Chondrocyte (in vitro differentiated cells): ENCODE measurements around the gene COMMD10. TPM values are rescaled to one million over a fixed set of nuclear protein-coding genes. Genes with fewer than 3 reads are reported as not detected.

Experiments used
- DNase-seq: peaks from one replicate; pipeline ENCODE4 v3.0.0; 2021; ENCODE audit warnings: mixed read lengths, low spot score
- H3K27ac Mint-ChIP-seq: one replicate; pipeline ENCODE4 v1.8.0; 2021; ENCODE audit warnings: mild to moderate bottlenecking, moderate library complexity, mixed read lengths; ENCODE audit not compliant: unreplicated experiment
- H3K27me3 Mint-ChIP-seq: 2 replicates; pipeline ENCODE4 v1.8.0; 2021; ENCODE audit warnings: low read depth, mixed read lengths
- H3K36me3 Mint-ChIP-seq: 2 replicates; pipeline ENCODE4 v1.8.0; 2021; ENCODE audit warnings: low read depth, mixed read lengths
- H3K4me1 Mint-ChIP-seq: 2 replicates; pipeline ENCODE4 v1.8.0; 2021; ENCODE audit warnings: low read depth, mild to moderate bottlenecking, mixed read lengths
- H3K4me3 Mint-ChIP-seq: one replicate; pipeline ENCODE4 v1.8.0; 2021; ENCODE audit warnings: mild to moderate bottlenecking, moderate library complexity, mixed read lengths; ENCODE audit not compliant: unreplicated experiment
- H3K9me3 Mint-ChIP-seq: 2 replicates; pipeline ENCODE4 v1.8.0; 2021; ENCODE audit warnings: low read depth, mixed read lengths
- CTCF ChIP-seq: fragments of 200-600 bp; sonication (generic); IDR thresholded peaks from 2 replicates; pipeline ENCODE4 v1.5.0; 2021; ENCODE audit warnings: antibody characterized with exemption, mild to moderate bottlenecking, moderate library complexity
- total RNA-seq: library from RNA; stranded (reverse); gene quantifications from 3 replicates; pipeline ENCODE4 v1.2.1, GENCODE V29; 2021

The COMMD10 gene
- total RNA-seq, 1 donor from 2014 or later, result 18.6 TPM

- Mint-ChIP-seq H3K9me3 (no peaks in the 10 kb centered on the region), H3K27me3 (peaks cover 28% of the 10 kb centered on the region), H3K27ac (no peak overlapping the region), H3K36me3 (no peaks in the 10 kb centered on the region), H3K4me1 (no peaks in the 10 kb centered on the region), H3K4me3 (no peak overlapping the region)
- peak; percentile 35 for TF ChIP-seq CTCF
- DNase-seq, result no peak
These were observed 22.5 kb upstream of the COMMD10 start for GRCh38 chr5:116062352-116062751.

- Mint-ChIP-seq H3K36me3 (no peaks in the 10 kb centered on the region), H3K27ac (no peak overlapping the region), H3K9me3 (no peaks in the 10 kb centered on the region), H3K27me3 (peaks cover 13% of the 10 kb centered on the region), H3K4me3 (no peak overlapping the region), H3K4me1 (no peaks in the 10 kb centered on the region)
- no peak for DNase-seq
- no peak for TF ChIP-seq CTCF
These were observed 20.9 kb upstream of the COMMD10 start for GRCh38 chr5:116063950-116064349.

- peak; percentile 98 for TF ChIP-seq CTCF
- H3K9me3 Mint-ChIP-seq, result no peaks in the 10 kb centered on the region
- no peaks in the 10 kb centered on the region for H3K36me3 Mint-ChIP-seq
- no peak overlapping the region for H3K27ac Mint-ChIP-seq
- H3K4me1 Mint-ChIP-seq, result no peaks in the 10 kb centered on the region
- no peak for DNase-seq
- peaks cover 11% of the 10 kb centered on the region for H3K27me3 Mint-ChIP-seq
- no peak overlapping the region for H3K4me3 Mint-ChIP-seq
These were observed 16.7 kb upstream of the COMMD10 start for GRCh38 chr5:116068028-116068632.

GRCh38 chr5:116071211-116071610, 13.6 kb upstream of the COMMD10 start:
- Mint-ChIP-seq H3K27ac (no peak overlapping the region), H3K4me3 (no peak overlapping the region), H3K4me1 (no peaks in the 10 kb centered on the region), H3K36me3 (no peaks in the 10 kb centered on the region), H3K9me3 (no peaks in the 10 kb centered on the region), H3K27me3 (peaks cover 7% of the 10 kb centered on the region)
- no peak for DNase-seq
- TF ChIP-seq CTCF, result no peak

GRCh38 chr5:116075191-116075831, 9.5 kb upstream of the COMMD10 start:
- Mint-ChIP-seq H3K27ac (no peak overlapping the region), H3K36me3 (no peaks in the 10 kb centered on the region), H3K9me3 (no peaks in the 10 kb centered on the region), H3K27me3 (no peaks in the 10 kb centered on the region), H3K4me3 (no peak overlapping the region), H3K4me1 (no peaks in the 10 kb centered on the region)
- no peak for TF ChIP-seq CTCF
- no peak for DNase-seq
